ENCODE results near the gene LYZL4. TPM values are rescaled to one million over a fixed set of nuclear protein-coding genes. Genes with fewer than 3 reads are reported as not detected.

LYZL4 gene
- total RNA-seq, 6 experiments from 2014 or later, result not detected

GRCh38 chr3:42412526-42413155, 2.2 kb upstream of the LYZL4 start:
- no peak for ATAC-seq
- TF ChIP-seq POLR2A (IDR thresholded peaks at IDR 0.05) (no peak), CTCF (IDR thresholded peaks at IDR 0.05) (no peak)
- no peak for DNase-seq
- Histone ChIP-seq H3K27ac (no peak overlapping the region), H3K4me3 (no peak overlapping the region), H3K36me3 (no peaks in the 10 kb centered on the region), H3K9me3 (no peaks in the 10 kb centered on the region), H3K27me3 (no peaks in the 10 kb centered on the region), H3K4me1 (no peaks in the 10 kb centered on the region)
- WGBS (ENCODE audit: insufficient coverage, low coverage, low lambda C conversion rate, missing lambda C conversion rate), result 67% methylated on average over 1 of the region's 6 CpGs
- intact Hi-C loops (cut with DNase I), result no loop called here

GRCh38 chr3:42411429-42411828, 1.0 kb upstream of the LYZL4 start:
- H3K36me3 ChIP-seq, result no peaks in the 10 kb centered on the region
- 57% methylated on average over 1 of the region's 1 CpG for WGBS (ENCODE audit: insufficient coverage, low coverage, low lambda C conversion rate, missing lambda C conversion rate)

GRCh38 chr3:42408156-42408555, 2.3 kb downstream of the LYZL4 start:
- 32% methylated on average over 2 of the region's 2 CpGs for WGBS (ENCODE audit: insufficient coverage, low coverage, low lambda C conversion rate, missing lambda C conversion rate)
- no peak for DNase-seq

More at GRCh38 chr3:42411429-42411828, 1.0 kb upstream of the LYZL4 start:
- no peak for ATAC-seq
- Histone ChIP-seq H3K9me3 (no peaks in the 10 kb centered on the region), H3K27ac (no peak overlapping the region), H3K27me3 (no peaks in the 10 kb centered on the region), H3K4me3 (no peak overlapping the region), H3K4me1 (no peaks in the 10 kb centered on the region)
- DNase-seq, result no peak
- TF ChIP-seq CTCF (IDR thresholded peaks at IDR 0.05) (no peak), POLR2A (IDR thresholded peaks at IDR 0.05) (no peak)
- intact Hi-C loops (cut with DNase I), result no loop called here

DNA sequence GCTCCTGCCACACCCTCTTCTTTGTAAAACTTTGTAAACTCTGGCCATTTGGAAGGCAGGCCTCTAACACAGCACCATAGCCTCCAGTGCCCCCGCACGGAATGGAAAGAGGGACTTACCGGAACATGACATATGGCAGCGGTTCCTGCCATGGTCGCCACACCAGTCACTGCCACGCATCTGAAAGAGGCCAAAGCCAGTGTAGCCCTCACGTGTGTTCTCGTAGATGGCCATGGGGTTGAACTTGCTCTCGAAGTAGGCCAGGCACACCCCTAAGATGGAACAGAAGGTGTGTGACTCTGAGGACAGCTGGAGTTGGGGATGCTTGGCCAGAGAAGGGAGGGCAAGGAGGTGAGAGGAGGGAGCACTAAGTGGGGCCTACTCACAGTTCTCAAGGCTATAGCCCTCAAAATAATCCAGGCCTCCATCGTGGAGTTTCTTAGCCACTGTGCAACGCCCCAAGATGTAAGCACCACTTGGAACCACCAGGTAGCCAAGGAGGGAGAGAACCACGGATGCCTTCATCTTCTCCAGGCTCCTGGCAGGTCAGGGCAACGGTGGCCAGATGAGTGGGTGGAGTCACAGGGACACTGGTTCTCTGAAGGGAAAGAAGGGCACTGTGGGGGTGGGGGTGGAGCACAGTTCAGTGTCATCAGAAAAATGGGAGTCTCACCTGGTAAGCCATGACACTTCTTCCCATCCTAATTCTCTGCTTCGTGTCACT, 3.5 kb downstream of the LYZL4 start:
- H3K27me3 ChIP-seq, result no peaks in the 10 kb centered on the region
- H3K9me3 ChIP-seq, result no peaks in the 10 kb centered on the region
- 80% methylated on average over 9 of the region's 14 CpGs for WGBS (ENCODE audit: insufficient coverage, low coverage, low lambda C conversion rate, missing lambda C conversion rate)
- H3K4me1 ChIP-seq, result no peaks in the 10 kb centered on the region
- H3K36me3 ChIP-seq, result no peaks in the 10 kb centered on the region
- DNase-seq (no peak), ATAC-seq (no peak)
- intact Hi-C loops (cut with DNase I), result no loop called here
- no peak overlapping the region for H3K27ac ChIP-seq
- no peak overlapping the region for H3K4me3 ChIP-seq
- TF ChIP-seq POLR2A (IDR thresholded peaks at IDR 0.05) (no peak), CTCF (IDR thresholded peaks at IDR 0.05) (no peak)

More at GRCh38 chr3:42408156-42408555, 2.3 kb downstream of the LYZL4 start:
- no peak for ATAC-seq
- Histone ChIP-seq H3K9me3 (no peaks in the 10 kb centered on the region), H3K27ac (no peak overlapping the region), H3K4me1 (no peaks in the 10 kb centered on the region), H3K27me3 (no peaks in the 10 kb centered on the region), H3K4me3 (no peak overlapping the region), H3K36me3 (no peaks in the 10 kb centered on the region)
- intact Hi-C loops (cut with DNase I), result no loop called here
- TF ChIP-seq CTCF (IDR thresholded peaks at IDR 0.05), result no peak
- TF ChIP-seq POLR2A (IDR thresholded peaks at IDR 0.05), result no peak

All from right lobe of liver (tissue), 6 donors.